Measurements from ENCODE around the gene SLIT3.

DNA sequence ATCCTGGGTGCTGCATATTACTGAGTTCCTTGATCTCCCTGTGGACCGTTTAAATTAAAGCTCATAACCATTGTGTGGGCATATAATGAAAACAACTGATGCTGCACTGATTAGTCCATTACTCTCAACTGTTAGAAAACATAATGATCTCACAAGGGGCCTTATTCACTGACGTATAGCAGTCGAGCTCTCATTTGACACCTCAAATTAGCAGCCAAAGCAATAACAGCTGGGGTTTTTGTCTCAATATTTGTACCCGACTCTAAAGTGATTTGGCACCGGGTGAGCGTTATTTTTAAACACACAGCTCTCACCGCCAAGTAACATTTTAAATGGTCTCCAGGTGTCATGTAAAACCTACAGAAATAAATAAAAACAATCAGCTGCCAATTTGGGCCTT lies 469.6 kb downstream of the SLIT3 start:
- TF ChIP-seq, protein P1, sequence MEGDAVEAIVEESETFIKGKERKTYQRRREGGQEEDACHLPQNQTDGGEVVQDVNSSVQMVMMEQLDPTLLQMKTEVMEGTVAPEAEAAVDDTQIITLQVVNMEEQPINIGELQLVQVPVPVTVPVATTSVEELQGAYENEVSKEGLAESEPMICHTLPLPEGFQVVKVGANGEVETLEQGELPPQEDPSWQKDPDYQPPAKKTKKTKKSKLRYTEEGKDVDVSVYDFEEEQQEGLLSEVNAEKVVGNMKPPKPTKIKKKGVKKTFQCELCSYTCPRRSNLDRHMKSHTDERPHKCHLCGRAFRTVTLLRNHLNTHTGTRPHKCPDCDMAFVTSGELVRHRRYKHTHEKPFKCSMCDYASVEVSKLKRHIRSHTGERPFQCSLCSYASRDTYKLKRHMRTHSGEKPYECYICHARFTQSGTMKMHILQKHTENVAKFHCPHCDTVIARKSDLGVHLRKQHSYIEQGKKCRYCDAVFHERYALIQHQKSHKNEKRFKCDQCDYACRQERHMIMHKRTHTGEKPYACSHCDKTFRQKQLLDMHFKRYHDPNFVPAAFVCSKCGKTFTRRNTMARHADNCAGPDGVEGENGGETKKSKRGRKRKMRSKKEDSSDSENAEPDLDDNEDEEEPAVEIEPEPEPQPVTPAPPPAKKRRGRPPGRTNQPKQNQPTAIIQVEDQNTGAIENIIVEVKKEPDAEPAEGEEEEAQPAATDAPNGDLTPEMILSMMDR (IDR thresholded peaks at IDR 0.05), result no peak
- no peak for TF ChIP-seq POLR2A (IDR thresholded peaks at IDR 0.05)

All from Peyer's patch (tissue), 4 donors.